GM18907 (cell line): ENCODE data around the gene ULK4.
"Not testable (repeated sequence)": the region's sequence is repeated elsewhere in the genome, so short reads cannot be mapped to it uniquely, and the experiment has no call there.

ENCODE experiments used
- ATAC-seq: cut with Tn5 transposase; IDR thresholded peaks from one replicate; pipeline ENCODE4 v1.9.1; 2021; ENCODE audit warnings: mild to moderate bottlenecking, moderate library complexity; ENCODE audit not compliant: unreplicated experiment

ULK4 gene

GRCh38 chr3:41286305-41286704, 675.6 kb downstream of the ULK4 start:
- no peak for ATAC-seq

GRCh38 chr3:41284934-41285333, 677.0 kb downstream of the ULK4 start:
- ATAC-seq: not testable (repeated sequence)

DNA sequence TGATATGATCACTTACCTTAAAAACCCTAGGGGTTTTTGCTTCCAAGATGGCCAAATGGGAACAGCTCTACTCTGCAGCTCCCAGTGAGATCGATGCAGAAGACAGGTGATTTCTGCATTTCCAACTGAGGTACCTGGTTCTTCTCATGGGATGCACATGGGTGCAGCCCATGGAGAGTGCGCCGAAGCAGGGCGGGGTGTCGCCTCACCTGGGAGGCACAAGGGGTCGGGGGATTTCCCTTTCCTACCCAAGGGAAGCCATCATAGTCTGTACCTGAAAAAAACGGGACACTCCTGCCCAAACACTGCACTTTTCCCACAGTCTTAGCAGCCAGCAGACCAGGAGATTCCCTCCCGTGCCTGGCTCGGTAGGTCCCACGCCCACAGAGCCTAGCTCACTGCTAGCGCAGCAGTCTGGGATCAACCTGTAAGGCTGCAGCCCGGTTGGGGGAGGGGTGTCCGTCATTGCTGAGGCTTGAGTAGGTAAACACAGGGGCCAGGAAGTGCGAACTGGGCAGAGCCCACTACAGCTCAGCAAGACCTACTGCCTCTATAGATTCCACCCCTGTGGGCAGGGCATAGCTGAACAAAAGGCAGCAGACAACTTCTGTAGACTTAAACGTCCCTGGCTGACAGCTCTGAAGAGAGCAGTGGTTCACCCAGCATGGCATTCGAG, 684.0 kb downstream of the ULK4 start:
- no peak for ATAC-seq

GRCh38 chr3:41276191-41276590, 685.7 kb downstream of the ULK4 start:
- no peak for ATAC-seq

DNA sequence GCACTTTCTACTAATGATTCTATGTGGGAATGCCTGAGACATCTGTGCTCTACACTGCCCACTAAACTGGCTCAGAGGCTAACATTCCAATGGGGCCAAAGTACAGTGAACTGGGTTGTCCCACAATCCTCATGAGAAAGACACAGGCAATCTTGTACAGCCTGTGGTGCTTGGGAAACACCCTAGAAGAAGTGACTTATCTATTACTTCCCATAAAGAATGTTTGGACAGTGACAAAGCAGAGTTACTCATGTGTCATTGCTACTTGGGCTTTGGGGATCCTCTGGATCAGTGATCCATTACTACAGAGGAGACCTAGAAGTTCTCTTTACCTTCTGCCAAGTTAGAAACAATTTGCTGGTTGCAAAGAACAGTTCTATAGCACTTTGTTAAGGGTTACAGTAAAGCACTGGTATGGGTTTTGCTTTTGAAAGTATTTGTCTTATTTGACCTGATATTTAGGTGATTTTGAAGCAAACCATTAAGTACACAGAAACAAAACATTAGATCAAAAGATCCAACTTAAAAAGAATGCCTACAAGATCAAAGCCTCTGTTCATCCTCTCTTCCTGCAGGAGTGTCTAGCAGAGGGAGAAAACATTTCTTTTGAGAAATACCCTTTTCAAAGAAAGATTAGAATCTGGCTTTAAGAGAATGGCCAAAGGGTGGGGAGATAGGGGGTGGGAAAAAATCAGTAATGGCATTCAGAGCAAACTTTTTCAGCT, 686.8 kb downstream of the ULK4 start:
- ATAC-seq: no peak

DNA sequence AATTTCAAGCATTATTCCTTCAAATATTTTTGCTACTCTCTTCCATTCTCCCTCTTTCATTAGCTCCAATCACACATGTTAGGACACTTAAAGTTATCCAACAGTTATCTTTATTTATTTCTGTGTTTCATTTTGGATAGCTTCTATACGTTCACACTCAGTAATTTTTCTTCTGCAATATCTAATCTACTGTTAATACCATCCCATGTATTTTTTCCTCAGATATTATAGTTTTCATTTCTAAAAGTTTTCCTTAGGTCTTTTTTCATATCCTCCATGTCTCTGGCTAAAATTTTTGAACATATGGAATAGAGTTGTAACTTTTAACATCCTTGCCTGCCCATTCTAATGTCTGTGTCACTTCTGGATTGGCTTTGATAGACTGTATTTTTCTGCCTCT, 689.2 kb downstream of the ULK4 start:
- no peak for ATAC-seq

DNA sequence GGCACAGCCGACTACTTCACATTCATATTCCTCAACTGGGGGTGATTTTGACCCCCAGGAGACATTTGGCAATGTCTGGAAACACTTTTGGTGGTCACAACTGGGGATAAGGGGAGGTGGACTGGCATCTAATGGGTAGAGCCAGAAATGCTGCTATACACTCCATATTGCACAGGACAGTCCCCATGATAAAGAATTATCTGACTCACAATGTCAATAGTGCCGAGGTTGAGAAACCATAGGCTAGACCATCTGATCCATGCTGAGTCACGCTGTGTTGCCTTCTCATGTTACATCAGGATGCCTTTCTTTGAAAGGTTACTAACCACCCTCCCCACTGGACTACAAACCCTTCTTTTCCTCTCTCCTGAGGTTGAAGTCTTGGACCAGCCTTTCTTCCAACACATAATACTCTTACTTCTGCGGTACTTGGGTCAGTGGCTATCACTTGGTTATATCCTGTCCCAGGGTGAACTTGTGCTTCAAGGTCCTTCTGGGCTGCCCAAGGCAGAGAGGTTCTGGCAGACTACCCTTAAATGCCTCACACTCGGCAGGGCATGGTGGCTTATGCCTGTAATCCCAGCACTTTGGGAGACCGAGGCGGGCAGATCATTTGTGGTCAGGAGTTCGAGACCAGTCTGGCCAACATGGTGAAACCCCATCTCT, 693.8 kb downstream of the ULK4 start:
- ATAC-seq: no peak

DNA sequence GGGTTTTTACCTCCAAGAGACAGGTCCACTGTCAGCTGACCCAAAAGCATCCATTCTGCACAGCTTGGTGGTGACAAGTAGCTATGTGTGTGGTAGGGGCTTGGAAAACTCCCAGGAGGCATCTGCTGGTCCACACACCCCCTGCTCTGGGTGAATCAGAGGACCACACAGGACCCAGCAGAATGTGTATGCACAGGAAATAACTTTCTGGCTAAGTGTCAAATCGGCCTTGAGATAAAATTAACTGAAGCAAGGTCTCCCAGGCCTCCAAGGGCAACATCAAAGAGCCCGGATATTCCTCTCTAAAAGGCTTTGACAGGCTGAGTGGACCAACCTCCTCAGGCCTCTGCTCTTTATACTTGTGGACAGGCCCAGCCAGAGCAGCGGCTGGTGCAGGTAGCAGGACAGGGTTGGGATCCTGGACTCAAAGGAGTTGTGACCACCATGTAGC, 696.1 kb downstream of the ULK4 start:
- no peak for ATAC-seq

GRCh38 chr3:41265011-41265545, 696.8 kb downstream of the ULK4 start:
- ATAC-seq: no peak

DNA sequence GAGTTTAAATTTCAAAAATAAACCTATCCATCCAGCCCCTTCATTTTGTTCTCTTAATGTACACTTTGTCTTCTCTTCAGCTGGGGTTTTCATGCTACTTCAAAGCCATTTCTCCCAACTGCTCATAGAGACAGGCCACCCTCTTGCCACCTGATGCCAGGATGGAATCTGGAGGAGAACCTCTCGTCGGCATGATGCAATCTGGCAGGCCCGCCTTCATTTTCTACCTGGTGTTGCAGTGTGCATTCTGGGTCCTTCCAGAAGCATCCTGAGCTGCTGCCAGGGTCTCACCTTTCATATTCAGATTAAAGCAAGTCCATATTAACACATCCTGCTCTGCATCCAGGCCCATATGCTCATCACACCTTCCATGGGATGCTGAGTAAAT, 701.8 kb downstream of the ULK4 start:
- no peak for ATAC-seq

- no peak for ATAC-seq
Observed at GRCh38 chr3:41259449-41260062, 702.3 kb downstream of the ULK4 start.

GRCh38 chr3:41258239-41258800, 703.6 kb downstream of the ULK4 start:
- ATAC-seq: no peak

GRCh38 chr3:41251593-41251992, 710.3 kb downstream of the ULK4 start:
- ATAC-seq: no peak

- ATAC-seq: no peak
Observed at GRCh38 chr3:41250825-41251224, 711.1 kb downstream of the ULK4 start.

DNA sequence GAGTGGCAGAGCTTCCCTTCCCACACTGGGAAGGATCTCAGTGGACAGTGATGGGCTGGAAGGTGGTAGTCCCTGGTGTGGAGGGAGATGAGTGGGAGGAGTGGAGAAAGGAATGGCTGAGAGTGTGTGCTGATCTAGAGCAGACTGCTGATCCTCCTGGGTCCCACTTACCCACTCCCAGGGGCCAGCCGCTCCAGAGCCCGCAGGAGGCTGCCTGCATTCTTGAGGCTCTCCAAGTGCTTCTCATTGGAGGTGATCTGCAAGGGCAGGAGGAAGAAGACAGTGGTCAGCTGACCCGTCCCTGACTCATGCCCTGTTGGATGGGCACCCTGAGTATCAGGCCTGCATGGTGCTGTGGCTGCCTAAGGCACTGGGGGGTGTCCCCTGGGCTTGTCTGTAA, 712.6 kb downstream of the ULK4 start:
- no peak for ATAC-seq

- no peak for ATAC-seq
Observed at GRCh38 chr3:41248525-41248924, 713.4 kb downstream of the ULK4 start.

GRCh38 chr3:41247055-41248004, 714.6 kb downstream of the ULK4 start:
- ATAC-seq: no peak

DNA sequence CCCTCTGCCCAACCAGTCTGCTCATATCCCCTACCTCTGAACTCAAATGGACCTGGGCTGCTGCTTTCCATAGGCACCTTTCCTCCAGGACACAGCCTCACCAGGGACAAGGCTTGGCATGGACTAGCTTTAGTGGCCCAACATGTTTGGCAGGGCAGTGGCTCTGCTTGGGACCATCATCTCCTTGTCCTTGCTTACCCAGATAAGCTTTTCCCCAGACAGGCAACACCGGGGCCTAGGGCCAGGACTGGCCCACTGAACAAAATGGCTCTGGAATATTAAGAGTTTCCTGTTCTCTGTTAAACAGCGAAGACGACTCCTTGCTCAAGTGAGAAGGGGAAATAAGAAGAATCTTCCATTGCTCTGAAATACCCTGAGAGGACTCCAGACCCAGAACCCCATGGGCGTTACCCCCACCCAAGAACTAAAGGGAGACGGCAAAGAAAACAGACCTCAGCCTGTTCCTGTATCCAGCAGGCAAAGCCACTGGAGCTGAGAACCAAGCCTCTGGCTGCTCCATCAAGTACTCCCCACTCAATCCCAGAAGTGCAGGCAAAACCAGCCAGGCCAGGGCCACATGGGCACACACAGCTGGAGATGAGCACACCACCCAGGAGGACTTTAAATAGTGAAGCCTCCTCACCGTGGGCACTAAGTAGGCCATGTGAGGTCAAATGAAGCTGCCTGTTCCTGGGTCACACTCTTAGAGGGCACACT, 717.1 kb downstream of the ULK4 start:
- no peak for ATAC-seq

- ATAC-seq: no peak
Observed at GRCh38 chr3:41243183-41243582, 718.7 kb downstream of the ULK4 start.
